ENCODE results near the gene APOBEC3C.
A peak's percentile ranks its signal among the peaks of the same experiment; 100 is the strongest.
"Not testable (repeated sequence)": the region's sequence is repeated elsewhere in the genome, so short reads cannot be mapped to it uniquely, and the experiment has no call there.

Gene APOBEC3C

DNA sequence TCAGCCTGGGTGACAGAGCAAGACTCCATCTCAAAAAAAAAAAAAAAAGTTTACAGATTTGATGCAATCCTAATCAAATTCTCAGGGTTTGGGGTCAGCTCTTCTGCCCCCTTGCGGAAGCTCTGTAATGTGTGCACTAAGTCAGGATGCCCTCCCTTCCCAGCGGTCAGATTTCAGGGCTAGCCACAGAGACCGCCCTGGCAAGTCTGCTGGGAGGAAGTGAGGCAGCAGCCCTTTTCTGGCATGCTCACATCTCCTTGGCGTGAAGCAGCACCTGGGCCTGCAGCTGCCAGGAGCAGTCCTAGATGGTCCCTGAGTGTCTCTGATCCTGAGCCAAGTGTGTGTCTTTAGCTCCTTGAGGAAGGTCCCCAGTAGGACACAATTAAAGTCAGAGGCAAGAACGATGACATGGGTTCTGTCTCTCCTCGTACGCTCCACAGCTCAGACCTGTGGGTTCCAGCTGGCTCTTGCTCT, 10.9 kb upstream of the APOBEC3C start:
- H3K27me3 ChIP-seq (ENCODE audit: control insufficient read depth in 2 of 2, insufficient read depth in 2 of 2, low read length in 2 of 2), result no peaks in the 10 kb centered on the region
- no peaks in the 10 kb centered on the region for H3K9me3 ChIP-seq (ENCODE audit: control insufficient read depth in 2 of 2, low read length in 2 of 2)
- H3K4me3 ChIP-seq (ENCODE audit: low read length in 2 of 2), result no peak overlapping the region
- H3K36me3 ChIP-seq (ENCODE audit: control insufficient read depth in 2 of 2, insufficient read depth in 2 of 2, low read length in 2 of 2), result no peaks in the 10 kb centered on the region
- no peak overlapping the region for H3K27ac ChIP-seq (ENCODE audit: low read depth in 2 of 2, low read length in 2 of 2)
- H3K9ac ChIP-seq (ENCODE audit: low read depth in 1 of 2, low read length in 2 of 2), result no peak overlapping the region
- peaks cover 0 to 3% of the 10 kb centered on the region in 2 donors for H3K4me1 ChIP-seq (ENCODE audit: control insufficient read depth in 2 of 2, insufficient read depth in 2 of 2, low read length in 2 of 2)

DNA sequence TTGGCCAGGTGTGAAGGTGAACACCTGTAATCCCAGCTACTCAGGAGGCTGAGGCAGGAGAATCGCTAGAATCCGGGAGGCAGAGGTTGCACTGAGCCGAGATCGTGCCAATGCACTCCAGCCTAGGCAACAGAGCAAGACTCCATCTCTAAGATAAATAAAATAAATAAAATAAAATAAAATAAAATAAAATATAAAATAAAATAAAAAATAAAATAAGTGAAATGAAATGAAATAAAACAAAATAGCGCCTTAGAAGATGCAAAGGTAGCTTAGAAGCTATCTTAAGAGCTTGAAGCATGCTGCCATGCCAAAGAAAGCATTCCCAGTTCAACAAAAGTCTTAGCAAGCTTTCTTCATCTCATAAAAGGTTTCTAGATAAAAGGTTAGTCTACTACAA, 6.9 kb upstream of the APOBEC3C start:
- Histone ChIP-seq H3K27ac (ENCODE audit: low read depth in 2 of 2, low read length in 2 of 2) (no peak overlapping the region), H3K27me3 (ENCODE audit: control insufficient read depth in 2 of 2, insufficient read depth in 2 of 2, low read length in 2 of 2) (no peaks in the 10 kb centered on the region), H3K4me3 (ENCODE audit: low read length in 2 of 2) (no peak overlapping the region), H3K9me3 (ENCODE audit: control insufficient read depth in 2 of 2, low read length in 2 of 2) (no peaks in the 10 kb centered on the region), H3K4me1 (ENCODE audit: control insufficient read depth in 2 of 2, insufficient read depth in 2 of 2, low read length in 2 of 2) (peaks cover 0 to 3% of the 10 kb centered on the region in 2 donors), H3K9ac (ENCODE audit: low read depth in 1 of 2, low read length in 2 of 2) (no peak overlapping the region), H3K36me3 (ENCODE audit: control insufficient read depth in 2 of 2, insufficient read depth in 2 of 2, low read length in 2 of 2) (no peaks in the 10 kb centered on the region)

GRCh38 chr22:39008271-39008850, 5.7 kb upstream of the APOBEC3C start:
- H3K27me3 ChIP-seq (ENCODE audit: control insufficient read depth in 2 of 2, insufficient read depth in 2 of 2, low read length in 2 of 2); H3K4me1 ChIP-seq (ENCODE audit: control insufficient read depth in 2 of 2, insufficient read depth in 2 of 2, low read length in 2 of 2); H3K9me3 ChIP-seq (ENCODE audit: control insufficient read depth in 2 of 2, low read length in 2 of 2); H3K27ac ChIP-seq (ENCODE audit: low read depth in 2 of 2, low read length in 2 of 2); H3K4me3 ChIP-seq (ENCODE audit: low read length in 2 of 2); H3K9ac ChIP-seq (ENCODE audit: low read depth in 1 of 2, low read length in 2 of 2); H3K36me3 ChIP-seq (ENCODE audit: control insufficient read depth in 2 of 2, insufficient read depth in 2 of 2, low read length in 2 of 2): not testable (repeated sequence)

- Histone ChIP-seq H3K4me3 (ENCODE audit: low read length in 2 of 2) (no peak overlapping the region), H3K27ac (ENCODE audit: low read depth in 2 of 2, low read length in 2 of 2) (no peak overlapping the region), H3K9ac (ENCODE audit: low read depth in 1 of 2, low read length in 2 of 2) (no peak overlapping the region), H3K9me3 (ENCODE audit: control insufficient read depth in 2 of 2, low read length in 2 of 2) (no peaks in the 10 kb centered on the region), H3K27me3 (ENCODE audit: control insufficient read depth in 2 of 2, insufficient read depth in 2 of 2, low read length in 2 of 2) (no peaks in the 10 kb centered on the region), H3K4me1 (ENCODE audit: control insufficient read depth in 2 of 2, insufficient read depth in 2 of 2, low read length in 2 of 2) (peaks cover 2 to 4% of the 10 kb centered on the region in 2 donors), H3K36me3 (ENCODE audit: control insufficient read depth in 2 of 2, insufficient read depth in 2 of 2, low read length in 2 of 2) (no peaks in the 10 kb centered on the region)
Observed at GRCh38 chr22:39010946-39011345, 3.1 kb upstream of the APOBEC3C start.

- Histone ChIP-seq H3K27me3 (ENCODE audit: control insufficient read depth in 2 of 2, insufficient read depth in 2 of 2, low read length in 2 of 2) (no peaks in the 10 kb centered on the region), H3K9me3 (ENCODE audit: control insufficient read depth in 2 of 2, low read length in 2 of 2) (no peaks in the 10 kb centered on the region), H3K36me3 (ENCODE audit: control insufficient read depth in 2 of 2, insufficient read depth in 2 of 2, low read length in 2 of 2) (no peaks in the 10 kb centered on the region), H3K27ac (ENCODE audit: low read depth in 2 of 2, low read length in 2 of 2) (no peak overlapping the region), H3K4me1 (ENCODE audit: control insufficient read depth in 2 of 2, insufficient read depth in 2 of 2, low read length in 2 of 2) (peaks cover 2 to 4% of the 10 kb centered on the region in 2 donors), H3K9ac (ENCODE audit: low read depth in 1 of 2, low read length in 2 of 2) (no peak overlapping the region), H3K4me3 (ENCODE audit: low read length in 2 of 2) (no peak overlapping the region)
Observed at GRCh38 chr22:39012533-39013511, 1.2 kb upstream of the APOBEC3C start.

DNA sequence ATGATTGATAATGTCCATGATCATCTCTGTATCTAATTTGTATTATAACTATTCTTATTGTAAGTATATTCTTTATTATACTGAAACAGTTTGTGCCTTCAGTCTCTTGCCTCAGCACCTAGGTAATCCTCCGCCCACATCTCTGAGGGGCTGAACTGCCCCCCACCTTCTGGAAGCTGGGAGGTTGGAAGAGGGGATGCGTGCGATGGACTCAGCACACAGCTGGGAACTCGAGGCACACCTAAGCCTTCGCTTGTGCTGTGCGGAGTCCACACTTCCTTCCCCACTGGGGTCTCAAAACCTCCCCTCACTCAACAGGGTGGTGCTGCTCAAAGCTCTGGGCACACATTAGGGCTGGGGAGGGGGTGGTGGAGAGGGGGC, 506 bp upstream of the APOBEC3C start:
- not testable (repeated sequence) for H3K36me3 ChIP-seq (ENCODE audit: control insufficient read depth in 2 of 2, insufficient read depth in 2 of 2, low read length in 2 of 2); H3K9me3 ChIP-seq (ENCODE audit: control insufficient read depth in 2 of 2, low read length in 2 of 2); H3K27me3 ChIP-seq (ENCODE audit: control insufficient read depth in 2 of 2, insufficient read depth in 2 of 2, low read length in 2 of 2); H3K4me1 ChIP-seq (ENCODE audit: control insufficient read depth in 2 of 2, insufficient read depth in 2 of 2, low read length in 2 of 2)
- Histone ChIP-seq H3K9ac (ENCODE audit: low read depth in 1 of 2, low read length in 2 of 2) (peak overlapping the region in 1 of 2 donors; percentile 71), H3K4me3 (ENCODE audit: low read length in 2 of 2) (peak overlapping the region; percentile 74 to 80), H3K27ac (ENCODE audit: low read depth in 2 of 2, low read length in 2 of 2) (peak overlapping the region; percentile 75 to 76)

DNA sequence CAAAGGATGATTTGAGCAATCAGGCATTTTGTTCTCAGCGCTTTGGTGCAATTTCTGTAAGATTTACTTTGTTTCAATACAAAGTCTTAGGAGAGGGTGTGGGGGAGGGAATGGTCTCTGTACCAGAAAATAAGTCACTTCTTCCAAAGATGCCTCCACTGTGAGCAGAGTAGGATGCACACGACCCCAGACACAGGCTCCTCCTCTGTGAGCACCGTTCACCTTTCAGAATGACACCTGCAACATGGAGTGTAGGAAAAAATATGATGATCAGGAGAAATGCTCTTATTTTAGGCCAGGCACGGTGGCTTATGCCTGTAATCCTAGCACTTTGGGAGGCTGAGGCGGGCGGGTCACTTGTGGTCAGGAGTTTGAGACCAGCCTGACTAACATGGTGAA, 665 bp downstream of the APOBEC3C start:
- H3K27me3 ChIP-seq (ENCODE audit: control insufficient read depth in 2 of 2, insufficient read depth in 2 of 2, low read length in 2 of 2); H3K4me1 ChIP-seq (ENCODE audit: control insufficient read depth in 2 of 2, insufficient read depth in 2 of 2, low read length in 2 of 2); H3K9me3 ChIP-seq (ENCODE audit: control insufficient read depth in 2 of 2, low read length in 2 of 2); H3K36me3 ChIP-seq (ENCODE audit: control insufficient read depth in 2 of 2, insufficient read depth in 2 of 2, low read length in 2 of 2): not testable (repeated sequence)
- Histone ChIP-seq H3K9ac (ENCODE audit: low read depth in 1 of 2, low read length in 2 of 2) (peak overlapping the region; percentile 61 to 71), H3K4me3 (ENCODE audit: low read length in 2 of 2) (peak overlapping the region; percentile 74 to 80), H3K27ac (ENCODE audit: low read depth in 2 of 2, low read length in 2 of 2) (peak overlapping the region; percentile 75 to 76)

GRCh38 chr22:39016592-39016991, 2.5 kb downstream of the APOBEC3C start:
- Histone ChIP-seq H3K9ac (ENCODE audit: low read depth in 1 of 2, low read length in 2 of 2) (no peak overlapping the region), H3K9me3 (ENCODE audit: control insufficient read depth in 2 of 2, low read length in 2 of 2) (no peaks in the 10 kb centered on the region), H3K4me1 (ENCODE audit: control insufficient read depth in 2 of 2, insufficient read depth in 2 of 2, low read length in 2 of 2) (peaks cover 2 to 10% of the 10 kb centered on the region in 2 donors), H3K27me3 (ENCODE audit: control insufficient read depth in 2 of 2, insufficient read depth in 2 of 2, low read length in 2 of 2) (no peaks in the 10 kb centered on the region), H3K27ac (ENCODE audit: low read depth in 2 of 2, low read length in 2 of 2) (no peak overlapping the region), H3K36me3 (ENCODE audit: control insufficient read depth in 2 of 2, insufficient read depth in 2 of 2, low read length in 2 of 2) (no peaks in the 10 kb centered on the region), H3K4me3 (ENCODE audit: low read length in 2 of 2) (no peak overlapping the region)

DNA sequence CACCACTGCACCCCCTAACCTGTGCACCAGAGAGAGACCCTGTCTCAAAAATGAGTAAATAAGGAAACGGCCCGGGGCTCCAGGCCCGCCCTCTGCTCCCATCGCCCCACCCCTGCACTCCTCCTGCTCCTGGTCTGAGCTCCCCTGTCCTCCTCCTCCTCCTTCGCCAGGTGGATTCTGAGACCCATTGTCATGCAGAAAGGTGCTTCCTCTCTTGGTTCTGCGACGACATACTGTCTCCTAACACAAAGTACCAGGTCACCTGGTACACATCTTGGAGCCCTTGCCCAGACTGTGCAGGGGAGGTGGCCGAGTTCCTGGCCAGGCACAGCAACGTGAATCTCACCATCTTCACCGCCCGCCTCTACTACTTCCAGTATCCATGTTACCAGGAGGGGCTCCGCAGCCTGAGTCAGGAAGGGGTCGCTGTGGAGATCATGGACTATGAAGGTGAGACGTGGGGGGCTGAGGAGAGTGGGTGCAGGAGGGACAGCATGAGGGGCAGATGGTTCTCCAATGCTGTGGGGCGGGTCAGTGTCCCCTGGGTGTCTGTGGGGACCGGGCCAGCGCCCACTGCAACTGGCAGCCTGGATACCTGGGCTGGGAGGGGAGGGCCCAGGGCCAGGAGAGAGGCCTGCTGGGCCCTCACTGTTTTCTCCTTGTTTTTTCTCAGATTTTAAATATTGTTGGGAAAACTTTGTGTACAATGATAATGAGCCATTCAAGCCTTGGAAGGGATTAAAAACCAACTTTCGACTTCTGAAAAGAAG, 3.7 kb downstream of the APOBEC3C start:
- Histone ChIP-seq H3K4me1 (ENCODE audit: control insufficient read depth in 2 of 2, insufficient read depth in 2 of 2, low read length in 2 of 2) (peaks cover 2 to 12% of the 10 kb centered on the region in 2 donors), H3K9ac (ENCODE audit: low read depth in 1 of 2, low read length in 2 of 2) (no peak overlapping the region), H3K9me3 (ENCODE audit: control insufficient read depth in 2 of 2, low read length in 2 of 2) (no peaks in the 10 kb centered on the region), H3K27me3 (ENCODE audit: control insufficient read depth in 2 of 2, insufficient read depth in 2 of 2, low read length in 2 of 2) (no peaks in the 10 kb centered on the region), H3K27ac (ENCODE audit: low read depth in 2 of 2, low read length in 2 of 2) (no peak overlapping the region), H3K36me3 (ENCODE audit: control insufficient read depth in 2 of 2, insufficient read depth in 2 of 2, low read length in 2 of 2) (no peaks in the 10 kb centered on the region), H3K4me3 (ENCODE audit: low read length in 2 of 2) (no peak overlapping the region)
